AML-193 (cell line): Measurements from ENCODE around the gene FAM89A.

Source experiments
- DNase-seq, 2 experiments: peaks; one replicate each; lab custom pipeline; 2025; lab: John Stamatoyannopoulos, UW

Gene FAM89A

GRCh38 chr1:231040019-231040799, at the start of gene FAM89A:
TSS of gene FAM89A (minus strand) at chr1:231040254. CDS start at chr1:231040211, 43 bp downstream.
- peak in 1 of 2 experiments; percentile 2 for DNase-seq

GRCh38 chr1:231084353-231084752, 44.3 kb upstream of the FAM89A start:
- DNase-seq: no peak

GRCh38 chr1:231079163-231079562, 39.1 kb upstream of the FAM89A start:
- DNase-seq: no peak

GRCh38 chr1:231078250-231078649, 38.2 kb upstream of the FAM89A start:
- DNase-seq: no peak

- DNase-seq: no peak
Observed at GRCh38 chr1:231076802-231077201, 36.7 kb upstream of the FAM89A start.

DNA sequence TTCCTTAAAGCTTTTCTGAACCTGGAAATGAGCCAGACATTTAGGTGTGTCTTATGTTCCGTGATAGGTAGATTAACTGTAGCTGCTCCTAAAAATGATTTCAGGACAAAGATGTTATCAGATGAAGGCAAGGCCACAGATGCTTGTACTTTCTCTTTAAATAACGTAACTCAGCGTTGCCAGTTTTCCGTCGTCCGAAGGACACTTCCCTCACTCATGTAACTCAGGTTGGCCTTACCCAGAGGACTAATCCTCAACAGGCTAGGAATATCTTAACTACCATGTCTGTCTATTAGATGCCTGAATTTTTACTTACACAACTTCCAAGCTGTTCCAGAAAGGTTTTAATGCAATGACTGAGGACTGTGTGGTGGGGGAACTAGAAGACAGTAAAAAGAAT, 35.4 kb upstream of the FAM89A start:
- no peak for DNase-seq

GRCh38 chr1:231075020-231075419, 35.0 kb upstream of the FAM89A start:
- no peak for DNase-seq

GRCh38 chr1:231074046-231074445, 34.0 kb upstream of the FAM89A start:
- no peak for DNase-seq

- DNase-seq: no peak
Observed at GRCh38 chr1:231073331-231073730, 33.3 kb upstream of the FAM89A start.

- no peak for DNase-seq
Observed at GRCh38 chr1:231072502-231073094, 32.5 kb upstream of the FAM89A start.

DNA sequence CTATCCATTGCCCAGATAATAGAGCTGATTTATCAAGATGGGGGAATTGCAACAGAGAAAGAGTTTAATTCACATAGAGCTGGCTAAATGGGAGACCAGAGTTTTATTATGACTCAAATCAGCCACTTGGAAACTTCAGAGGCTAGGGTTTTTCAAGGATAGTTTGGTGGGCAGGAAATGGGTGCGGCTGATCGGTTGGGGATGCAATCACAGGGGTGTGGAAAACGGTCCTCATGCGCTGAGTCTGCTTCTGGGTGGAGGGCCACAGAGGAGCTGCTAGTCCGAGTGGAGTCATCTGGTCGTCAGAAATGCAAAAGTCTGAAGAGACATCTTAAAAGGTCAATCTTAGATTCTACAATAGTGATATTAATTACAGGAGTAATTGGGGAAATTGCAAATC, 32.0 kb upstream of the FAM89A start:
- no peak for DNase-seq

DNA sequence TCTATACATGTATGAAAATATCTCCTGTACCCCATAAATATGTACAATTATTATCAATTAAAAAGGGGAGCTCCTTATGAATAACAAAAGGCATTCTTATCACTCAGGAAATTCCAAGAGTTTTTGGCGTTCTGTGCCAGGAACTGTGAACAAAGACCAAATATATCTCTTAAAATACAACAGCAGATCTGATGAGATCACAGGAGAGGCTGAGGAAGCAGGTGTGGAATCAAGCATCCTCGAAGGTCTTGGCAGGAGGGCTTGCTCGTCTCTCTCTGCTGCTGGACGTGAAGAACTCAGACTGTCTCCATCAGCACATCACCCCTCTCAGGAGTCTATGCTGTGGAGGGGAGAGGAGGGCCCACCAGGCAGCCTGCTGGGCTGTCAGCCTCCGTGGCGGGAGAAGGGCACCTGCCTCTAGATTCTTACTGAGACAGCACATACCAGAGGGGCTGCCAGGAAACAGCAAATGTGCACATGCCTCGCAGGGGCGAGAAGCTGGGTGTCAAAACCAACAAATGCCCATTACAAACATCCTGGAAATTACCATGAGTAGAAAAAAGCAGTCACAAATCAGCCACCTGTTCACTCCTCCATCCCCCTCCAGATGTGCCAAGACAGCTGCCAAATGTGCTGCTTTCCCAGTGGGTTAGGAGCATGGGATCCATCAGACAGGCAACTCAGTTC, 30.8 kb upstream of the FAM89A start:
- no peak for DNase-seq

DNA sequence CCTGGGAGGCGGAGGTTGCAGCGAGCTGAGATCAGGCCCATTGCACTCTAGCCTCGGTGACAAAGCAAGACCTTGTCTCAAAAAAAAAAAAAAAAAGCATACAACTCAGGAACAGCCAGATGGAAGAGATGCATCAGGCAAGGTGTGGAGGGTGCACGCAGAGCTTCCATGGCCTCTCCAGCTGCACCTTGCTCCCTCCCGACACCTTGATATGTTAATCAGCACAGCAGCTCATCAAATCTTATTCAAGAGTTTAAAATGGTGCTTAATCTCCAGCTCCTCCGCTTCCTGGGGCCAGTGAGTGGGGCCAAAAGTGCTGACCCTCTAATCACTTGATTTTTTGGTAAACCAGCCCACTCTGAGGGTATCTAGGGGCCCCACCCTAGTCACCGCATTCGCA, 29.3 kb upstream of the FAM89A start:
- no peak for DNase-seq

GRCh38 chr1:231068762-231069161, 28.7 kb upstream of the FAM89A start:
- DNase-seq: no peak

GRCh38 chr1:231065510-231066241, 25.6 kb upstream of the FAM89A start:
- no peak for DNase-seq

DNA sequence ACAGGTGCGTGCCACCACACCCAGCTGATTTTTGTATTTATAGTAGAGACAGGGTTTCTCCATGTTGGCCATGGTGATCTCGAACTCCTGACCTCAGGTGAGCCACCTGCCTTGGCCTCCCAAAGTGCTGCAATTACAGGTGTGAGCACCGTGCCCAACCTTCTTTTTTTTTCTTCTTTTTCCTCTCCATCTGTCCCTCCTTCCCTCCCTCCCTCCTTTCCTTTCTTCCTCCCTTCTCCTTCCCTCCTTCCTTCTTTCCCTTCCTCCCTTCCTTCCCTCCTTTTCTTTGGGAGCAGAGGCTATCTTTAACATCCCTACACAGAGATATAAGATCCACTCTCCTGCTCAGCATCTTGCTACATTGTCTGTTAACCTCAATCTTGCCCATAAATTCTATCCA, 24.4 kb upstream of the FAM89A start:
- DNase-seq: no peak

GRCh38 chr1:231063331-231063730, 23.3 kb upstream of the FAM89A start:
- DNase-seq: no peak

GRCh38 chr1:231062500-231063270, 22.6 kb upstream of the FAM89A start:
- DNase-seq: no peak

- no peak for DNase-seq
Observed at GRCh38 chr1:231059566-231060193, 19.6 kb upstream of the FAM89A start.

GRCh38 chr1:231058416-231059109, 18.5 kb upstream of the FAM89A start:
- no peak for DNase-seq

GRCh38 chr1:231057410-231057809, 17.4 kb upstream of the FAM89A start:
- DNase-seq: no peak
